H1 (cell line): Measurements from ENCODE around the gene BZW2. TPM values are rescaled to one million over a fixed set of nuclear protein-coding genes. Genes with fewer than 3 reads are reported as not detected.

Source experiments
- CTCF ChIA-PET: fragments of 300-600 bp; sonication (Branson Sonifier 250); formaldehyde crosslinking; loops from one replicate; lab custom pipeline; 2021; ENCODE audit not compliant: partially characterized antibody; lab: Charles Lee
- POLR2A ChIA-PET: fragments of 300-600 bp; sonication (Branson Sonifier 250); formaldehyde crosslinking; loops from one replicate; lab custom pipeline; 2021; ENCODE audit warnings: inconsistent platforms; ENCODE audit not compliant: partially characterized antibody; lab: Charles Lee
- DNase-seq, 2 experiments: peaks; one replicate each; pipeline versions ENCODE4 v3.0.0 to v3.0.0-alpha.2; 2010 to 2022; ENCODE audit warnings: low spot score in 2 of 2, low read depth in 1 of 2, mixed read lengths in 1 of 2
- FAIRE-seq: peaks from 2 replicates; lab custom pipeline; 2011; peaks lifted over from hg19 to GRCh38; lab: Jason Lieb, UNC
- H2AFZ ChIP-seq: 2 replicates; pipeline ENCODE4 v1.8.1; 2012; ENCODE audit warnings: low read length, inconsistent platforms
- H2AK5ac ChIP-seq: 2 replicates; pipeline ENCODE4 v1.6.1; 2013; ENCODE audit warnings: low read depth, low read length
- H2BK120ac ChIP-seq: replicated peaks from 2 replicates; pipeline ENCODE3; 2013; ENCODE audit warnings: low read depth, low read length, inconsistent platforms
- H2BK12ac ChIP-seq: 2 replicates; pipeline ENCODE4 v1.6.1; 2013; ENCODE audit warnings: low read depth, low read length
- H2BK15ac ChIP-seq: 2 replicates; pipeline ENCODE4 v1.6.1; 2013; ENCODE audit warnings: low read length
- H2BK20ac ChIP-seq: 2 replicates; pipeline ENCODE4 v1.6.1; 2013; ENCODE audit warnings: low read length
- H2BK5ac ChIP-seq: 2 replicates; pipeline ENCODE4 v1.6.1; 2013; ENCODE audit warnings: low read depth, low read length
- H3K14ac ChIP-seq: 2 replicates; pipeline ENCODE4 v1.6.1; 2013; ENCODE audit warnings: inconsistent platforms; ENCODE audit not compliant: insufficient read length
- H3K18ac ChIP-seq: 2 replicates; pipeline ENCODE4 v1.6.1; 2013; ENCODE audit warnings: low read length; ENCODE audit errors: extremely low read depth
- H3K23ac ChIP-seq: 2 replicates; pipeline ENCODE4 v1.6.1; 2013; ENCODE audit warnings: inconsistent platforms; ENCODE audit not compliant: insufficient read length
- H3K23me2 ChIP-seq: 2 replicates; pipeline ENCODE4 v1.6.1; 2013; ENCODE audit warnings: low read depth, low read length
- H3K27ac ChIP-seq: 2 replicates; pipeline ENCODE4 v1.6.1; 2011; ENCODE audit warnings: low read depth, low read length, inconsistent platforms
- H3K27me3 ChIP-seq, 4 experiments: replicated peaks in 1 of 4; 1 replicate in 1 of 4; 2 replicates in 3 of 4; pipeline versions ENCODE4 v1.6.1 to v1.8.1; 2011 to 2013; ENCODE audit warnings: low read length in 3 of 4, mild to moderate bottlenecking in 3 of 4, inconsistent platforms in 2 of 4, mixed read lengths in 2 of 4, moderate library complexity in 1 of 4; ENCODE audit not compliant: control insufficient read depth in 3 of 4, insufficient read depth in 3 of 4; ENCODE audit errors: extremely low read depth in 1 of 4
- H3K36me3 ChIP-seq, 4 experiments: 2 replicates each; pipeline versions ENCODE4 v1.6.1 to v1.8.1; 2011 to 2013; ENCODE audit warnings: mild to moderate bottlenecking in 4 of 4, low read length in 3 of 4, moderate library complexity in 2 of 4, control low read depth in 1 of 4, inconsistent platforms in 1 of 4; ENCODE audit not compliant: insufficient read depth in 4 of 4, control insufficient read depth in 2 of 4
- H3K4ac ChIP-seq: replicated peaks from 2 replicates; pipeline ENCODE3; 2013; ENCODE audit warnings: low read length, low read depth, mixed read lengths, inconsistent platforms; ENCODE audit not compliant: insufficient read length
- H3K4me1 ChIP-seq, 4 experiments: replicated peaks in 1 of 4; 1 replicate in 1 of 4; 2 replicates in 3 of 4; pipeline versions ENCODE4 v1.6.1 to v1.8.1; 2011 to 2013; ENCODE audit warnings: low read length in 3 of 4, inconsistent platforms in 2 of 4, mixed read lengths in 1 of 4; ENCODE audit not compliant: insufficient read depth in 4 of 4, control insufficient read depth in 3 of 4
- H3K4me2 ChIP-seq, 2 experiments: 2 replicates each; pipeline versions ENCODE4 v1.6.1 to v1.8.1; 2011 to 2013; ENCODE audit warnings: low read depth in 2 of 2, low read length in 2 of 2, control low read depth in 1 of 2, inconsistent platforms in 1 of 2, mild to moderate bottlenecking in 1 of 2; ENCODE audit not compliant: insufficient read depth in 1 of 2
- H3K4me3 ChIP-seq, 4 experiments: fragments of 200-600, 300-600 bp in 1 of 4; sonication (generic), shearing (Covaris generic), sonication (Bioruptor Twin) in 1 of 4; 2 replicates each; pipeline versions ENCODE4 v1.5.1 to v1.8.1; 2011 to 2016; ENCODE audit warnings: low read length in 4 of 4, low read depth in 3 of 4, control low read depth in 2 of 4, inconsistent platforms in 2 of 4, mild to moderate bottlenecking in 2 of 4, mixed read lengths in 1 of 4, moderate library complexity in 1 of 4; ENCODE audit not compliant: insufficient read depth in 2 of 4; ENCODE audit errors: extremely low read depth in 1 of 4
- H3K56ac ChIP-seq: replicated peaks from 2 replicates; pipeline ENCODE3; 2013; ENCODE audit warnings: low read depth, mild to moderate bottlenecking, mixed read lengths, low read length, inconsistent platforms; ENCODE audit not compliant: insufficient read length
- H3K79me1 ChIP-seq: 2 replicates; pipeline ENCODE4 v1.6.1; 2013; ENCODE audit warnings: low read depth, low read length, control low read depth
- H3K79me2 ChIP-seq, 2 experiments: 2 replicates each; pipeline versions ENCODE4 v1.6.1 to v1.8.1; 2012 to 2013; ENCODE audit warnings: low read length in 2 of 2, mild to moderate bottlenecking in 2 of 2, inconsistent platforms in 1 of 2; ENCODE audit not compliant: insufficient read depth in 2 of 2, control insufficient read depth in 1 of 2
- H3K9ac ChIP-seq, 4 experiments: replicated peaks in 1 of 4; 1 replicate in 1 of 4; 2 replicates in 3 of 4; pipeline versions ENCODE4 v1.6.1 to v1.8.1; 2011 to 2013; ENCODE audit warnings: low read depth in 3 of 4, low read length in 3 of 4, control low read depth in 2 of 4, mild to moderate bottlenecking in 2 of 4, moderate library complexity in 2 of 4, inconsistent platforms in 1 of 4; ENCODE audit errors: extremely low read depth in 1 of 4
- H3K9me3 ChIP-seq, 2 experiments: 2 replicates each; pipeline versions ENCODE4 v1.6.1 to v1.8.1; 2012 to 2013; ENCODE audit warnings: mild to moderate bottlenecking in 2 of 2, moderate library complexity in 2 of 2, control low read depth in 1 of 2, inconsistent platforms in 1 of 2, low read depth in 1 of 2, low read length in 1 of 2, mixed read lengths in 1 of 2; ENCODE audit not compliant: insufficient read depth in 2 of 2
- H4K20me1 ChIP-seq, 2 experiments: replicated peaks in 1 of 2; 2 replicates each; pipeline versions ENCODE3 to v1.8.1; 2011 to 2013; ENCODE audit warnings: inconsistent platforms in 2 of 2, low read length in 2 of 2, mild to moderate bottlenecking in 1 of 2; ENCODE audit not compliant: insufficient read depth in 2 of 2, control insufficient read depth in 1 of 2
- H4K5ac ChIP-seq: 2 replicates; pipeline ENCODE4 v1.6.1; 2013; ENCODE audit warnings: low read length, low read depth, mixed read lengths, inconsistent platforms; ENCODE audit not compliant: insufficient read length
- H4K8ac ChIP-seq: 2 replicates; pipeline ENCODE4 v1.8.0; 2013; ENCODE audit warnings: mild to moderate bottlenecking, moderate library complexity, low read length, inconsistent platforms; ENCODE audit not compliant: insufficient read depth; ENCODE audit errors: extremely low read depth
- H4K91ac ChIP-seq: replicated peaks from 2 replicates; pipeline ENCODE3; 2013; ENCODE audit warnings: low read length, mixed read lengths, inconsistent platforms; ENCODE audit not compliant: insufficient read length
- EGR1 ChIP-seq: IDR thresholded peaks from 2 replicates; pipeline ENCODE4 v1.6.1; 2011; ENCODE audit warnings: low read depth, low read length, borderline replicate concordance
- RXRA ChIP-seq: IDR thresholded peaks from 2 replicates; pipeline ENCODE4 v1.6.1; 2011; ENCODE audit warnings: low read depth, mild to moderate bottlenecking, low read length, moderate library complexity; ENCODE audit not compliant: insufficient read depth
- SRF ChIP-seq: IDR thresholded peaks from 2 replicates; pipeline ENCODE4 v1.6.1; 2011; ENCODE audit warnings: mild to moderate bottlenecking, low read depth, low read length, moderate library complexity
- WGBS, 2 experiments: shearing (Covaris generic) in 1 of 2; methylation state at CpG; one replicate each; pipeline versions ENCODE4 v1.1.6 to v1.1.7; 2013 to 2015; ENCODE audit warnings: low lambda C conversion rate in 2 of 2, mixed read lengths in 2 of 2, inconsistent platforms in 1 of 2, low coverage in 1 of 2, missing lambda C conversion rate in 1 of 2; ENCODE audit not compliant: insufficient replicate concordance in 2 of 2, insufficient coverage in 1 of 2, insufficient read length in 1 of 2; ENCODE audit errors: extremely low coverage in 1 of 2, missing lambda C conversion rate in 1 of 2; 5-methylcytosine and 5-hydroxymethylcytosine counted together
- polyA plus RNA-seq, 7 experiments: library from polyadenylated mRNA; depleted of rRNA in 3 of 7; stranded (reverse) in 5 of 7; unstranded in 2 of 7; fragments of >200 nt in 5 of 7; fragments of 200-250 nt in 2 of 7; gene quantifications; 1 replicate in 5 of 7; 2 replicates in 1 of 7; 4 replicates in 1 of 7; pipeline versions ENCODE4 v1.2.1 to v1.2.3, GENCODE V29; 2011 to 2013; ENCODE audit warnings: missing spikeins in 2 of 7, mixed read lengths in 2 of 7
- total RNA-seq: library from RNA; stranded (reverse); fragmentation: NEBNext Ultra II Directional; extraction: Animal tissue kit (Norgen Biotek cat#: 25700); gene quantifications from 2 replicates; pipeline ENCODE4 v1.2.1, GENCODE V29; 2021

Gene BZW2
- total and polyA plus RNA-seq, 2 of the 8 experiments (the other 6 are each of a cell fraction or from before 2014, with no cell fraction given), result 32.3 to 103 TPM

GRCh38 chr7:16693601-16694318 is 47.8 kb downstream of the BZW2 start:
- H2AFZ ChIP-seq, result no peak overlapping the region
- H3K27ac ChIP-seq, result no peak overlapping the region
- H3K14ac ChIP-seq, result no peak overlapping the region
- H2AK5ac ChIP-seq, result no peak overlapping the region
- DNase-seq, result no peak
- H2BK20ac ChIP-seq, result no peak overlapping the region
- H4K5ac ChIP-seq, result no peak overlapping the region
- no peaks in the 10 kb centered on the region for H3K27me3 ChIP-seq
- H3K4me3 ChIP-seq, result no peak overlapping the region
- CTCF ChIA-PET, result interaction anchor here (1.0 to 3.0 kb wide), 4 partner anchors 27 to 339 kb away, joined by 4 to 9 read pairs (median 6); no protein-coding TSS in a partner anchor
- H2BK120ac ChIP-seq, result no peak overlapping the region
- H3K56ac ChIP-seq, result no peak overlapping the region
- no peak overlapping the region for H3K4me2 ChIP-seq
- no peak overlapping the region for H2BK12ac ChIP-seq
- no peak overlapping the region for H3K4ac ChIP-seq
- H3K36me3 ChIP-seq, result peaks cover 9 to 47% (median 36%) of the 10 kb centered on the region in 4 experiments
- H3K9ac ChIP-seq, result no peak overlapping the region
- no peak overlapping the region for H2BK5ac ChIP-seq
- H3K9me3 ChIP-seq, result no peaks in the 10 kb centered on the region
- FAIRE-seq, result no peak
- no peak overlapping the region for H4K8ac ChIP-seq
- 91% methylated on average over 2 of the region's 2 CpGs; no CpG with 5 or more reads in 1 of the 2 experiments for WGBS, 2 experiments
- no peaks in the 10 kb centered on the region for H3K79me2 ChIP-seq
- no peak overlapping the region for H3K23ac ChIP-seq
- no peak overlapping the region for H2BK15ac ChIP-seq
- no peaks in the 10 kb centered on the region for H3K4me1 ChIP-seq
- H3K79me1 ChIP-seq, result no peaks in the 10 kb centered on the region
- H4K20me1 ChIP-seq, result peaks cover 0 to 3% of the 10 kb centered on the region in 2 experiments
- POLR2A ChIA-PET, result no interaction called here
- no peaks in the 10 kb centered on the region for H3K23me2 ChIP-seq
- H3K18ac ChIP-seq, result no peak overlapping the region
- no peak overlapping the region for H4K91ac ChIP-seq
- no peak for TF ChIP-seq SRF
- no peak for TF ChIP-seq RXRA
- no peak for TF ChIP-seq EGR1
